ENCODE results near the gene ULK4. TPM values are rescaled to one million over a fixed set of nuclear protein-coding genes. Genes with fewer than 3 reads are reported as not detected.

Gene ULK4
- total RNA-seq, 2 donors from 2014 or later = 28.7 to 38.4 TPM

DNA sequence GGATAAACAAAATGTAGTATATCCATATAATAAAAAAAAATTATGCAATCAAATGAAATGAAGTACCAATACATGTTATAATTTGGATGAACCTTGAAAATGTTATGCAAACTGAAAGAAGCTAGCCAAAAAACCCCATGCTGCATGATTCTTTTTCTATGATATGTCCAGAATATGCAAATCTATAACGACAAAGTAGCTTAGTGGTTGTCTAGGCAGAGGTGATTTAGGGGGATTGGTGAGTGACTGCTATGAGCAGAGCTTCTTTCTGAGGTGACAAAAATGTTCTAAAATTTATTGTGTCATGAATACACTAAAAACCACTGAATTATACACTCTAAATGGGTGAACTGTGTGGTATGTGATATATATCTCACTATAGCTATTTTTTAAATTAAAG lies 438.0 kb downstream of the ULK4 start:
- Histone ChIP-seq H3K27me3 (replicated peaks; ENCODE audit: insufficient read depth) (no peaks in the 10 kb centered on the region), H3K4me3 (no peak overlapping the region), H3K36me3 (no peaks in the 10 kb centered on the region), H3K9me3 (no peaks in the 10 kb centered on the region), H3K4me1 (ENCODE audit: control insufficient read depth in 1 of 2, low read depth in 2 of 2) (no peaks in the 10 kb centered on the region), H3K27ac (no peak overlapping the region)
- TF ChIP-seq, protein P1, sequence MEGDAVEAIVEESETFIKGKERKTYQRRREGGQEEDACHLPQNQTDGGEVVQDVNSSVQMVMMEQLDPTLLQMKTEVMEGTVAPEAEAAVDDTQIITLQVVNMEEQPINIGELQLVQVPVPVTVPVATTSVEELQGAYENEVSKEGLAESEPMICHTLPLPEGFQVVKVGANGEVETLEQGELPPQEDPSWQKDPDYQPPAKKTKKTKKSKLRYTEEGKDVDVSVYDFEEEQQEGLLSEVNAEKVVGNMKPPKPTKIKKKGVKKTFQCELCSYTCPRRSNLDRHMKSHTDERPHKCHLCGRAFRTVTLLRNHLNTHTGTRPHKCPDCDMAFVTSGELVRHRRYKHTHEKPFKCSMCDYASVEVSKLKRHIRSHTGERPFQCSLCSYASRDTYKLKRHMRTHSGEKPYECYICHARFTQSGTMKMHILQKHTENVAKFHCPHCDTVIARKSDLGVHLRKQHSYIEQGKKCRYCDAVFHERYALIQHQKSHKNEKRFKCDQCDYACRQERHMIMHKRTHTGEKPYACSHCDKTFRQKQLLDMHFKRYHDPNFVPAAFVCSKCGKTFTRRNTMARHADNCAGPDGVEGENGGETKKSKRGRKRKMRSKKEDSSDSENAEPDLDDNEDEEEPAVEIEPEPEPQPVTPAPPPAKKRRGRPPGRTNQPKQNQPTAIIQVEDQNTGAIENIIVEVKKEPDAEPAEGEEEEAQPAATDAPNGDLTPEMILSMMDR (IDR thresholded peaks at IDR 0.05) = no peak
- DNase-seq (ENCODE audit: low spot score) (no peak), ATAC-seq (ENCODE audit: insufficient number of reproducible peaks, low FRiP score, low read depth) (no peak)

DNA sequence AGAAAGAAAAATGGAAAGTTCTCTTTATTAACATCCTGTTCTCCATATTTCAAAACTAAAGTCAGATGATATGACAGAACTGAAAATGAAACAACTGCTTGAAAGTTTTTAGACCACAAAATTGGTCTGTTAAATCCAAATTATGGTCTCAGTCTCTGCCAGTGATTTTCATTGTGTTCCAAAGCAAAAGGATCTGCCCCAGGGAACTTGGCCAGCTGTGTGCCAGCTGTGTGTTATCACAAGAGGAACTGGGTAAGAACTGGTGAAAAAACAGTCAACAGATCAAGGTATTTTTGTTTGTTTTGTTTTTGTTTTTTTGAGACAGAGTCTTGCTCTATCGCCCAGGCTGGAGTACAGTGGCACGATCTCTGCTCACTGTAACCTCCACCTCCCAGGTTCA lies 439.3 kb downstream of the ULK4 start:
- Histone ChIP-seq H3K9me3 (no peaks in the 10 kb centered on the region), H3K27ac (no peak overlapping the region), H3K4me1 (ENCODE audit: control insufficient read depth in 1 of 2, low read depth in 2 of 2) (no peaks in the 10 kb centered on the region), H3K27me3 (replicated peaks; ENCODE audit: insufficient read depth) (no peaks in the 10 kb centered on the region), H3K4me3 (no peak overlapping the region), H3K36me3 (no peaks in the 10 kb centered on the region)
- ATAC-seq (ENCODE audit: insufficient number of reproducible peaks, low FRiP score, low read depth) (no peak), DNase-seq (ENCODE audit: low spot score) (no peak)
- TF ChIP-seq, protein P1 (IDR thresholded peaks at IDR 0.05) = no peak

DNA sequence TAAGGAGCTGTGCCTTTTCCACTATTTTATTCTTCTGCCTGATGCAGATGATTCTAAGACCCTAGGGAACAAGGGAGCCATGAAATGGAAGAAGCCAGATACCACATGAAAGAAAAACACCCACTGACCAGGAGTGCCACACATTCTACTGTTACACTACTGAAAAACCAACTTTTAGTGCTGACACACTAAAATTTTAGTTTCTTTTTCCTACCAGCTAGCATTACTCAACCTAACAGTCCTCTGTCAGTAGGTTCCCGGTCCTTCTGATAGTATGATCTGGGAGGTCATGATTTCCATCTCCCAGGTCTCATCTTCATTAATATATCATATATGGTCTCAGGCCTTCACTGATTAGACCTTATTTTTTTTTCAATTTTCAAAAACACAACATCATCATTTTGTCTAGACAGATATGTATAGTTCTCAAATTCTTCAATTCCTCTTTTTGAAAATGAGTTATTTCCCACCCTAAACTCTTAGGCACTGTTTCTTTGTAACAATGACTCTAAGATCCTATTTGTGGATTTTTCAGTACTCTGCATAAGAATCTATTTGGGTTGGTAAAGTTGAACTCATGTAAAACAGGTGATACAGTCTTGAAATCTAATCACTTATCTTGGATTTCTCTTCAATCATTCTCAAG lies 440.8 kb downstream of the ULK4 start:
- H3K4me1 ChIP-seq (ENCODE audit: control insufficient read depth in 1 of 2, low read depth in 2 of 2) = no peaks in the 10 kb centered on the region
- no peak overlapping the region for H3K27ac ChIP-seq
- TF ChIP-seq, protein P1 (IDR thresholded peaks at IDR 0.05) = no peak
- no peak for DNase-seq (ENCODE audit: low spot score)
- ATAC-seq (ENCODE audit: insufficient number of reproducible peaks, low FRiP score, low read depth) = no peak
- no peaks in the 10 kb centered on the region for H3K9me3 ChIP-seq
- no peak overlapping the region for H3K4me3 ChIP-seq
- no peaks in the 10 kb centered on the region for H3K36me3 ChIP-seq
- no peaks in the 10 kb centered on the region for H3K27me3 ChIP-seq (replicated peaks; ENCODE audit: insufficient read depth)

DNA sequence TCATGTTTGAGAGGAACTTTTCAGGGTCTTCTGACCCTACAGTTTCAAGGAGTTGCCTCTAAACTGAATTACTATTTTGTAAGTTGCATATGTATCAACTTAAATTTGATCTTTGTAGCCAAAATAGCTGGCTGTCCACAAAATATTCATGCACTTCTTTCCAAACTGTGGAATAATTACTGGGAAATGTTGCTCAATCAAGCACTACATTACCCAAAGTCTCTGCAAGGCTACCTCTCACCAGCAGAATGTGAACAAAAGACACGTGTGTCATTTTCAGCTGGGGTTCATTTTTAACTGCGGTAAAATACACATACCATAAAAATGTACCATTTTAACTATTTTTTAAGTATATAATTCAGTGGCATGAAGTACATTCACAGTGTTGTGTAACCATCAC lies 442.2 kb downstream of the ULK4 start:
- no peaks in the 10 kb centered on the region for H3K36me3 ChIP-seq
- H3K27me3 ChIP-seq (replicated peaks; ENCODE audit: insufficient read depth) = no peaks in the 10 kb centered on the region
- TF ChIP-seq, protein P1 (IDR thresholded peaks at IDR 0.05) = no peak
- DNase-seq (ENCODE audit: low spot score) (no peak), ATAC-seq (ENCODE audit: insufficient number of reproducible peaks, low FRiP score, low read depth) (no peak)
- H3K4me1 ChIP-seq (ENCODE audit: control insufficient read depth in 1 of 2, low read depth in 2 of 2) = no peaks in the 10 kb centered on the region
- H3K27ac ChIP-seq = no peak overlapping the region
- no peaks in the 10 kb centered on the region for H3K9me3 ChIP-seq
- H3K4me3 ChIP-seq = no peak overlapping the region

DNA sequence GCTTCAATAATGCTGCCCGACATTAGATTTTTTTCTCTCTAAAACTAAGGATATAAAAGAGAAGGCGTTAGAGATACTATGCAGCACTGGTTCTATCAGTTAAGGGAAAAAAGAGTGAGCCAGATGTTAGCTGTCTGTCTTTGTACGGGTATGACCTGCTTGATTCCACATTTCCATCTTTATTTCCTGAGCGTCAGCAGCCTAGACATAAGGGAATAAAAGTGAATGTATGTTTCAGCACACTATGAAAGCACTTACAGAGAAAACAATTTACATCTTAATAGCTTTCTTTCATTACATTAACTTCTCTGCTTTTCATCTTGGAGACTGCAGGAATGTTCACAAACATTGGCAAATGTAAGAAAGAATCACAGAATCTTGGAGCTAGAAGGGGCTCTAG lies 443.3 kb downstream of the ULK4 start:
- H3K27me3 ChIP-seq (replicated peaks; ENCODE audit: insufficient read depth) = no peaks in the 10 kb centered on the region
- H3K9me3 ChIP-seq = no peaks in the 10 kb centered on the region
- no peak overlapping the region for H3K27ac ChIP-seq
- no peaks in the 10 kb centered on the region for H3K36me3 ChIP-seq
- TF ChIP-seq, protein P1 (IDR thresholded peaks at IDR 0.05) = no peak
- no peak overlapping the region for H3K4me3 ChIP-seq
- DNase-seq (ENCODE audit: low spot score) (no peak), ATAC-seq (ENCODE audit: insufficient number of reproducible peaks, low FRiP score, low read depth) (no peak)
- H3K4me1 ChIP-seq (ENCODE audit: control insufficient read depth in 1 of 2, low read depth in 2 of 2) = no peaks in the 10 kb centered on the region
